GM21529 (cell line): Measurements from ENCODE around the gene SETD6.
"Not testable (repeated sequence)": the region's sequence is repeated elsewhere in the genome, so short reads cannot be mapped to it uniquely, and the experiment has no call there.

Experiments used
- ATAC-seq: cut with Tn5 transposase; IDR thresholded peaks from one replicate; pipeline ENCODE4 v1.9.1; 2021; ENCODE audit not compliant: unreplicated experiment

Gene SETD6

GRCh38 chr16:58537124-58537906 lies 22.0 kb downstream of the SETD6 start:
- no peak for ATAC-seq

- no peak for ATAC-seq
These were observed 26.4 kb downstream of the SETD6 start for GRCh38 chr16:58541711-58542110.

GRCh38 chr16:58542291-58542690 lies 27.0 kb downstream of the SETD6 start:
- no peak for ATAC-seq

- ATAC-seq, result no peak
These were observed 28.4 kb downstream of the SETD6 start for GRCh38 chr16:58543685-58544084.

GRCh38 chr16:58548378-58548777 lies 33.1 kb downstream of the SETD6 start:
- no peak for ATAC-seq

GRCh38 chr16:58551496-58551895 lies 36.2 kb downstream of the SETD6 start:
- ATAC-seq, result no peak

GRCh38 chr16:58556678-58557077 lies 41.4 kb downstream of the SETD6 start:
- no peak for ATAC-seq

- no peak for ATAC-seq
These were observed 47.9 kb downstream of the SETD6 start for GRCh38 chr16:58563235-58563634.

GRCh38 chr16:58563775-58564174 lies 48.5 kb downstream of the SETD6 start:
- no peak for ATAC-seq

- ATAC-seq, result not testable (repeated sequence)
These were observed 50.4 kb downstream of the SETD6 start for GRCh38 chr16:58565697-58566096.
